ENCODE results near the gene DERL2.

DERL2 gene

GRCh38 chr17:5513628-5514027 lies 27.6 kb upstream of the DERL2 start:
- no peak overlapping the region for H3K4me2 ChIP-seq (ENCODE audit: low read depth, low read length)
- no peaks in the 10 kb centered on the region for H3K4me1 ChIP-seq (ENCODE audit: low read length)
- no peak overlapping the region for H3K9ac ChIP-seq (ENCODE audit: low read length)
- H3K27ac ChIP-seq (ENCODE audit: low read length): no peak overlapping the region
- no peaks in the 10 kb centered on the region for H3K79me2 ChIP-seq (ENCODE audit: low read length)
- H3K4me3 ChIP-seq (ENCODE audit: low read length): no peak overlapping the region
- no peaks in the 10 kb centered on the region for H4K20me1 ChIP-seq (ENCODE audit: insufficient read depth, low read length)
- no peaks in the 10 kb centered on the region for H3K27me3 ChIP-seq (replicated peaks; ENCODE audit: insufficient read depth, low read length)
- no peak for TF ChIP-seq CTCF (IDR thresholded peaks at IDR 0.05; ENCODE audit: low read length)
- TF ChIP-seq EZH2phosphoT487 (IDR thresholded peaks at IDR 0.05; ENCODE audit: low read length): no peak
- TF ChIP-seq EZH2 (optimal IDR thresholded peaks at IDR 0.05; ENCODE audit: low read depth, low read length): no peak
- no peak overlapping the region for H2AFZ ChIP-seq (ENCODE audit: low read length)
- DNase-seq: no peak
- H3K9me2 ChIP-seq (replicated peaks; ENCODE audit: insufficient read depth, low read length): no peaks in the 10 kb centered on the region
- H3K9me3 ChIP-seq (replicated peaks; ENCODE audit: insufficient read depth, low read length): no peaks in the 10 kb centered on the region
- H3F3A ChIP-seq (ENCODE audit: insufficient read depth, low read length): no peaks in the 10 kb centered on the region
- H3K36me3 ChIP-seq (replicated peaks; ENCODE audit: insufficient read depth, low read length): no peaks in the 10 kb centered on the region

GRCh38 chr17:5511401-5512225 lies 25.6 kb upstream of the DERL2 start:
- H3K4me2 ChIP-seq (ENCODE audit: low read depth, low read length): no peak overlapping the region
- no peak overlapping the region for H2AFZ ChIP-seq (ENCODE audit: low read length)
- no peaks in the 10 kb centered on the region for H4K20me1 ChIP-seq (ENCODE audit: insufficient read depth, low read length)
- H3K79me2 ChIP-seq (ENCODE audit: low read length): no peaks in the 10 kb centered on the region
- H3K27me3 ChIP-seq (replicated peaks; ENCODE audit: insufficient read depth, low read length): no peaks in the 10 kb centered on the region
- H3K4me3 ChIP-seq (ENCODE audit: low read length): no peak overlapping the region
- no peak for TF ChIP-seq EZH2phosphoT487 (IDR thresholded peaks at IDR 0.05; ENCODE audit: low read length)
- no peak for TF ChIP-seq CTCF (IDR thresholded peaks at IDR 0.05; ENCODE audit: low read length)
- TF ChIP-seq EZH2 (optimal IDR thresholded peaks at IDR 0.05; ENCODE audit: low read depth, low read length): no peak
- H3K9me3 ChIP-seq (replicated peaks; ENCODE audit: insufficient read depth, low read length): no peaks in the 10 kb centered on the region
- H3K4me1 ChIP-seq (ENCODE audit: low read length): no peaks in the 10 kb centered on the region
- no peak for DNase-seq
- no peaks in the 10 kb centered on the region for H3F3A ChIP-seq (ENCODE audit: insufficient read depth, low read length)
- no peaks in the 10 kb centered on the region for H3K9me2 ChIP-seq (replicated peaks; ENCODE audit: insufficient read depth, low read length)
- no peak overlapping the region for H3K9ac ChIP-seq (ENCODE audit: low read length)
- H3K36me3 ChIP-seq (replicated peaks; ENCODE audit: insufficient read depth, low read length): no peaks in the 10 kb centered on the region
- no peak overlapping the region for H3K27ac ChIP-seq (ENCODE audit: low read length)

- DNase-seq: no peak
- Histone ChIP-seq H3K9ac (ENCODE audit: low read length) (no peak overlapping the region), H2AFZ (ENCODE audit: low read length) (no peak overlapping the region), H4K20me1 (ENCODE audit: insufficient read depth, low read length) (no peaks in the 10 kb centered on the region), H3K9me2 (replicated peaks; ENCODE audit: insufficient read depth, low read length) (no peaks in the 10 kb centered on the region), H3K4me1 (ENCODE audit: low read length) (no peaks in the 10 kb centered on the region), H3K27me3 (replicated peaks; ENCODE audit: insufficient read depth, low read length) (no peaks in the 10 kb centered on the region), H3K27ac (ENCODE audit: low read length) (no peak overlapping the region), H3K4me2 (ENCODE audit: low read depth, low read length) (no peak overlapping the region), H3K79me2 (ENCODE audit: low read length) (no peaks in the 10 kb centered on the region), H3F3A (ENCODE audit: insufficient read depth, low read length) (no peaks in the 10 kb centered on the region), H3K36me3 (replicated peaks; ENCODE audit: insufficient read depth, low read length) (no peaks in the 10 kb centered on the region), H3K9me3 (replicated peaks; ENCODE audit: insufficient read depth, low read length) (no peaks in the 10 kb centered on the region), H3K4me3 (ENCODE audit: low read length) (no peak overlapping the region)
- TF ChIP-seq CTCF (IDR thresholded peaks at IDR 0.05; ENCODE audit: low read length) (no peak), EZH2 (optimal IDR thresholded peaks at IDR 0.05; ENCODE audit: low read depth, low read length) (no peak), EZH2phosphoT487 (IDR thresholded peaks at IDR 0.05; ENCODE audit: low read length) (no peak)
These were observed 24.8 kb upstream of the DERL2 start for GRCh38 chr17:5510771-5511170.
